ENCODE measurements around the gene LRCH1. TPM values are rescaled to one million over a fixed set of nuclear protein-coding genes. Genes with fewer than 3 reads are reported as not detected.
A peak's percentile ranks its signal among the peaks of the same experiment; 100 is the strongest.

The LRCH1 gene
- polyA plus RNA-seq, 1 donor (not counting 4 experiments of a cell fraction or from before 2014, with no cell fraction given), result 16.2 TPM

DNA sequence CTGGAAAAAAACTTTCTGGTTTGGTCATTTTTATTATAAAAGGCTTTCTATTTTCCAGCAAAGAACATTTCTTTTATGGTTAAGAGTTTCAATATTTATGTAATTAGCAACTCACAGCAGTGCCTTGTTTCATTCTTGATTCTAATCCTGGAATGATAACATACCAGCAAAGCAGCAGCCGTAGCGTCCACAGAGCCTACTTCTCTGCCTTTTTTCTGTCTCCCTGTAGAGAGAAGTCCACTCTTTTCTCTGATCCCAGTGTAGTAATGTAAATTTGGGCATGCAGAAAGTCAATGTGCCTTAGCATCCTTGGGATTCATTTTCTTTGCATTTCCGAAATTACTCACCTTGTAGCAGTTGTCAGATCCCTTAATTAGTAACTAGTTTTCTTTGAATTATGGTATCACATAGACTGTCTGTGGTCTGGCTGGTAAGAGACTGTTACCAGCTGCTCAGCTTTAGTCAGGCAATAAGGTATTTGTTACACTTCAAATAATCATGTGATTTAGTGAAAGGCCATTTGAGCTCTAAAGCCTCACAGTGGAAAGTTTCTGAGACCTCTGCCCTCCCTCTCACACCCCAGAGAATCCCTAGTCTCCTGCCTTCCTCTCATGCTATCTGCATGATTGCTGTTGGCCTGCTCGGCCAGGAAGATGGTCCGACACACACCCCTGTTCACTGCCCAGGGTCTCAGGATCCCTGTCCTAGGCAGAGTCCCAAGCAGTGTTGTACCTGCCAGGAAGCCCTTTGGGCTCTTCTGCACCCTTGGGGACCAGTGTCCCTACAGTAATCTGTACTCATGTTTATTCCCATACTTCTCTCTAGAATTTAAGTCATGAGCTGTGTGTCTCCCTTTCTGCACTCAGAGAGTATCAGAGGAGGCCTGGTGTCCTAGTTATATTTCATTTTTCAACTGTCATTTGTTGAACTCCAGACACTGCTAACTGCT lies 86.3 kb downstream of the LRCH1 start:
- Histone ChIP-seq H4K20me1 (ENCODE audit: control insufficient read depth, extremely low read depth, insufficient read depth, low read length) (no peaks in the 10 kb centered on the region), H3K36me3 (ENCODE audit: control insufficient read depth in 2 of 2, extremely low read depth in 1 of 2, insufficient read depth in 2 of 2, low read length in 2 of 2) (no peaks in the 10 kb centered on the region), H3K9me3 (ENCODE audit: control insufficient read depth, low read depth, low read length) (no peaks in the 10 kb centered on the region), H3K9me1 (ENCODE audit: control insufficient read depth, extremely low read depth, insufficient read depth, low read length) (peaks cover 3% of the 10 kb centered on the region), H3K4me3 (ENCODE audit: control insufficient read depth in 2 of 3, extremely low read depth in 1 of 3, insufficient read depth in 2 of 3, low read depth in 1 of 3, low read length in 3 of 3) (no peak overlapping the region), H3K79me2 (ENCODE audit: control insufficient read depth, insufficient read depth, low read length) (peaks cover 79% of the 10 kb centered on the region), H3K27ac (ENCODE audit: control insufficient read depth, insufficient read depth, low read length) (no peak overlapping the region), H3K4me2 (ENCODE audit: control insufficient read depth, extremely low read depth, insufficient read depth, low read depth, low read length) (no peak overlapping the region), H3K4me1 (ENCODE audit: control insufficient read depth, extremely low read depth, insufficient read depth, low read length) (peaks cover 19% of the 10 kb centered on the region), H2AFZ (ENCODE audit: control insufficient read depth, low read length) (no peak overlapping the region), H3K9ac (ENCODE audit: control insufficient read depth, extremely low read depth, insufficient read depth, low read length) (no peak overlapping the region), H3K27me3 (ENCODE audit: control insufficient read depth, extremely low read depth, insufficient read depth, low read length) (no peaks in the 10 kb centered on the region)
- TF ChIP-seq, protein P1, sequence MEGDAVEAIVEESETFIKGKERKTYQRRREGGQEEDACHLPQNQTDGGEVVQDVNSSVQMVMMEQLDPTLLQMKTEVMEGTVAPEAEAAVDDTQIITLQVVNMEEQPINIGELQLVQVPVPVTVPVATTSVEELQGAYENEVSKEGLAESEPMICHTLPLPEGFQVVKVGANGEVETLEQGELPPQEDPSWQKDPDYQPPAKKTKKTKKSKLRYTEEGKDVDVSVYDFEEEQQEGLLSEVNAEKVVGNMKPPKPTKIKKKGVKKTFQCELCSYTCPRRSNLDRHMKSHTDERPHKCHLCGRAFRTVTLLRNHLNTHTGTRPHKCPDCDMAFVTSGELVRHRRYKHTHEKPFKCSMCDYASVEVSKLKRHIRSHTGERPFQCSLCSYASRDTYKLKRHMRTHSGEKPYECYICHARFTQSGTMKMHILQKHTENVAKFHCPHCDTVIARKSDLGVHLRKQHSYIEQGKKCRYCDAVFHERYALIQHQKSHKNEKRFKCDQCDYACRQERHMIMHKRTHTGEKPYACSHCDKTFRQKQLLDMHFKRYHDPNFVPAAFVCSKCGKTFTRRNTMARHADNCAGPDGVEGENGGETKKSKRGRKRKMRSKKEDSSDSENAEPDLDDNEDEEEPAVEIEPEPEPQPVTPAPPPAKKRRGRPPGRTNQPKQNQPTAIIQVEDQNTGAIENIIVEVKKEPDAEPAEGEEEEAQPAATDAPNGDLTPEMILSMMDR (optimal IDR thresholded peaks at IDR 0.05 in 1 of 3, IDR thresholded peaks at IDR 0.05 in 1 of 3, conservative IDR thresholded peaks at IDR 0.05 in 1 of 3; ENCODE audit: extremely low read depth in 1 of 3, insufficient read depth in 2 of 3, low read length in 3 of 3), result no peak
- TF ChIP-seq EZH2 (IDR thresholded peaks at IDR 0.05; ENCODE audit: low read length), result no peak
- DNase-seq (ENCODE audit: low read depth, low spot score), result no peak
- dilution Hi-C loops (cut with MboI; ENCODE audit: extremely low pct_ligation_motif_present, low sequenced_read_pairs), result no loop called here
- no peak for FAIRE-seq

DNA sequence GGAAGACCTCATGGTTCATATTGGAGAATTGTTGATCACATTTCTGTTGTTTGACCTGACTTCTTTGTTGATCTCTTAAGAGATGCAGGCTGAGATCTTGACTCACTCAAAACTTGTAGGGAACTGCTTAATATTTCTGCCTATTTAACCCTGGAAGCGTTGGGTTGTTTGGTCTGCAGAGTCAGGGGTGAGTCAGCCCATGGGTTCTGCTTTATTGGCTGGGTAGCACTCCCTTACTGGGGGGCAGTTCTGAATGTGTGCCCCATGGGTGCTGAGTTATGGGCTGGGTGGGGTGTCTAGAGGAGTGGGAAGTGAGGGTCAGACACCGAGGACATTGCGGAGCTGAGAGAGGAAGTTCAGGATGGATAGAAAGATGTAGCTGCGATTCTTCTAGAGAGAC lies 87.9 kb downstream of the LRCH1 start:
- no peaks in the 10 kb centered on the region for H3K36me3 ChIP-seq (ENCODE audit: control insufficient read depth in 2 of 2, extremely low read depth in 1 of 2, insufficient read depth in 2 of 2, low read length in 2 of 2)
- dilution Hi-C loops (cut with MboI; ENCODE audit: extremely low pct_ligation_motif_present, low sequenced_read_pairs), result no loop called here
- H3K9me3 ChIP-seq (ENCODE audit: control insufficient read depth, low read depth, low read length), result no peaks in the 10 kb centered on the region
- H4K20me1 ChIP-seq (ENCODE audit: control insufficient read depth, extremely low read depth, insufficient read depth, low read length), result no peaks in the 10 kb centered on the region
- H3K4me2 ChIP-seq (ENCODE audit: control insufficient read depth, extremely low read depth, insufficient read depth, low read depth, low read length), result peak overlapping the region; percentile 30
- peak overlapping the region; percentile 5 for H3K27ac ChIP-seq (ENCODE audit: control insufficient read depth, insufficient read depth, low read length)
- peaks cover 78% of the 10 kb centered on the region for H3K79me2 ChIP-seq (ENCODE audit: control insufficient read depth, insufficient read depth, low read length)
- peaks cover 3% of the 10 kb centered on the region for H3K9me1 ChIP-seq (ENCODE audit: control insufficient read depth, extremely low read depth, insufficient read depth, low read length)
- peaks cover 19% of the 10 kb centered on the region for H3K4me1 ChIP-seq (ENCODE audit: control insufficient read depth, extremely low read depth, insufficient read depth, low read length)
- TF ChIP-seq, protein P1 (optimal IDR thresholded peaks at IDR 0.05 in 1 of 3, IDR thresholded peaks at IDR 0.05 in 1 of 3, conservative IDR thresholded peaks at IDR 0.05 in 1 of 3; ENCODE audit: extremely low read depth in 1 of 3, insufficient read depth in 2 of 3, low read length in 3 of 3), result no peak
- TF ChIP-seq EZH2 (IDR thresholded peaks at IDR 0.05; ENCODE audit: low read length), result no peak
- no peak for FAIRE-seq
- H2AFZ ChIP-seq (ENCODE audit: control insufficient read depth, low read length), result no peak overlapping the region
- no peak for DNase-seq (ENCODE audit: low read depth, low spot score)
- H3K9ac ChIP-seq (ENCODE audit: control insufficient read depth, extremely low read depth, insufficient read depth, low read length), result no peak overlapping the region
- no peaks in the 10 kb centered on the region for H3K27me3 ChIP-seq (ENCODE audit: control insufficient read depth, extremely low read depth, insufficient read depth, low read length)
- H3K4me3 ChIP-seq (ENCODE audit: control insufficient read depth in 2 of 3, extremely low read depth in 1 of 3, insufficient read depth in 2 of 3, low read depth in 1 of 3, low read length in 3 of 3), result no peak overlapping the region
